ENCODE results near the gene LNP1. TPM values are rescaled to one million over a fixed set of nuclear protein-coding genes. Genes with fewer than 3 reads are reported as not detected.
"Not testable (repeated sequence)": the region's sequence is repeated elsewhere in the genome, so short reads cannot be mapped to it uniquely, and the experiment has no call there.

The LNP1 gene
- total RNA-seq, 1 experiment from 2014 or later: 1.2 TPM

- H3K27ac Mint-ChIP-seq (ENCODE audit: low read depth, unreplicated experiment): no peak overlapping the region
- no peak for TF ChIP-seq CTCF (IDR thresholded peaks at IDR 0.05; ENCODE audit: unreplicated experiment)
- CTCF ChIA-PET: interaction anchor here (0.7 to 1.6 kb wide), 5 partner anchors 9 to 168 kb away, joined by 3 to 8 read pairs (median 5); no protein-coding TSS in a partner anchor
- POLR2A ChIA-PET: interaction anchor here (0.6 kb wide), 1 partner anchor 21 kb away, joined by 3 read pairs; the partner anchor contains the start of gene TMEM45A
- no peaks in the 10 kb centered on the region for H3K36me3 Mint-ChIP-seq (ENCODE audit: insufficient read depth, unreplicated experiment)
- no peaks in the 10 kb centered on the region for H3K4me1 Mint-ChIP-seq (ENCODE audit: insufficient read depth, unreplicated experiment)
- intact Hi-C loops (cut with micrococcal nuclease): no loop called here
- no peak overlapping the region for H3K4me3 Mint-ChIP-seq (ENCODE audit: unreplicated experiment)
- no peaks in the 10 kb centered on the region for H3K27me3 Mint-ChIP-seq (ENCODE audit: insufficient read depth, unreplicated experiment)
- no peak for DNase-seq (ENCODE audit: unreplicated experiment)
- peaks cover 7% of the 10 kb centered on the region for H3K9me3 Mint-ChIP-seq (ENCODE audit: unreplicated experiment)
- no TSS peak for BruUV-seq (replicated peaks)
Observed at GRCh38 chr3:100471444-100471843, 70.1 kb downstream of the LNP1 start.

GRCh38 chr3:100477851-100478360 lies 76.6 kb downstream of the LNP1 start:
- H3K4me1 Mint-ChIP-seq (ENCODE audit: insufficient read depth, unreplicated experiment); H3K36me3 Mint-ChIP-seq (ENCODE audit: insufficient read depth, unreplicated experiment); H3K27ac Mint-ChIP-seq (ENCODE audit: low read depth, unreplicated experiment); H3K9me3 Mint-ChIP-seq (ENCODE audit: unreplicated experiment); H3K4me3 Mint-ChIP-seq (ENCODE audit: unreplicated experiment); POLR2A ChIA-PET; CTCF ChIA-PET; BruUV-seq (replicated peaks); intact Hi-C loops (cut with micrococcal nuclease); DNase-seq (ENCODE audit: unreplicated experiment): not testable (repeated sequence)
- peaks cover 15% of the 10 kb centered on the region for H3K27me3 Mint-ChIP-seq (ENCODE audit: insufficient read depth, unreplicated experiment)

- intact Hi-C loops (cut with micrococcal nuclease); H3K9me3 Mint-ChIP-seq (ENCODE audit: unreplicated experiment); BruUV-seq (replicated peaks); H3K4me3 Mint-ChIP-seq (ENCODE audit: unreplicated experiment); CTCF ChIA-PET; POLR2A ChIA-PET; H3K27ac Mint-ChIP-seq (ENCODE audit: low read depth, unreplicated experiment); DNase-seq (ENCODE audit: unreplicated experiment); H3K4me1 Mint-ChIP-seq (ENCODE audit: insufficient read depth, unreplicated experiment); H3K36me3 Mint-ChIP-seq (ENCODE audit: insufficient read depth, unreplicated experiment): not testable (repeated sequence)
- peaks cover 21% of the 10 kb centered on the region for H3K27me3 Mint-ChIP-seq (ENCODE audit: insufficient read depth, unreplicated experiment)
Observed at GRCh38 chr3:100478521-100478920, 77.2 kb downstream of the LNP1 start.

- intact Hi-C loops (cut with micrococcal nuclease): no loop called here
- CTCF ChIA-PET: interaction anchor here (1.8 kb wide), 1 partner anchor 17 kb away, joined by 12 read pairs; no protein-coding TSS in a partner anchor
- H3K36me3 Mint-ChIP-seq (ENCODE audit: insufficient read depth, unreplicated experiment): no peaks in the 10 kb centered on the region
Observed at GRCh38 chr3:100480081-100480480, 78.7 kb downstream of the LNP1 start.

DNA sequence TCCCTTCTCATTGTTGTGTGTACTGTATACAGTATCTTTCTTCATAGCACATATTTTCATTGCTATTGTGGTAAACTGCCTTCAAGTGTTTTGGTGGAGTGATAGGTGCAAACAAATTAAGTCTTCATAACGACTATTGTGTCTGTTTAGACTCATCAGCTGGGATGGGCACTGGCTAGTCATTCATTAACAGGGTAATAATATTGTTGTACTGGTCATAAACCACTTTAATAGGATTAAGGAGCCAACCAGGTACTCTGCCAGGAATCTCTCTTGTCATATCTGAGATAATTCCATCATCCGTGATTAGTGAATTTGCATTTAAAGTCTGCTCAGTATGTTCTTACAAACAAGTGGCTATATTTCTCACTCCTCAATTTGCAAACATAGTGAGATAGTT lies 80.8 kb downstream of the LNP1 start:
- Mint-ChIP-seq H3K36me3 (ENCODE audit: insufficient read depth, unreplicated experiment) (no peaks in the 10 kb centered on the region), H3K27ac (ENCODE audit: low read depth, unreplicated experiment) (no peak overlapping the region), H3K9me3 (ENCODE audit: unreplicated experiment) (no peaks in the 10 kb centered on the region), H3K4me1 (ENCODE audit: insufficient read depth, unreplicated experiment) (no peaks in the 10 kb centered on the region), H3K27me3 (ENCODE audit: insufficient read depth, unreplicated experiment) (peaks cover 28% of the 10 kb centered on the region), H3K4me3 (ENCODE audit: unreplicated experiment) (no peak overlapping the region)
- intact Hi-C loops (cut with micrococcal nuclease): no loop called here
- no TSS peak for BruUV-seq (replicated peaks)
- no peak for TF ChIP-seq CTCF (IDR thresholded peaks at IDR 0.05; ENCODE audit: unreplicated experiment)
- DNase-seq (ENCODE audit: unreplicated experiment): no peak
- POLR2A ChIA-PET: no interaction called here
- CTCF ChIA-PET: interaction anchor here (0.5 to 1.5 kb wide), 5 partner anchors 19 to 111 kb away, joined by 3 to 7 read pairs (median 4); no protein-coding TSS in a partner anchor

More at GRCh38 chr3:100480081-100480480, 78.7 kb downstream of the LNP1 start:
- TF ChIP-seq CTCF (IDR thresholded peaks at IDR 0.05; ENCODE audit: unreplicated experiment): no peak
- no peak for DNase-seq (ENCODE audit: unreplicated experiment)
- H3K27ac Mint-ChIP-seq (ENCODE audit: low read depth, unreplicated experiment): no peak overlapping the region
- no peaks in the 10 kb centered on the region for H3K9me3 Mint-ChIP-seq (ENCODE audit: unreplicated experiment)
- no TSS peak for BruUV-seq (replicated peaks)
- POLR2A ChIA-PET: no interaction called here
- H3K27me3 Mint-ChIP-seq (ENCODE audit: insufficient read depth, unreplicated experiment): peaks cover 28% of the 10 kb centered on the region
- no peaks in the 10 kb centered on the region for H3K4me1 Mint-ChIP-seq (ENCODE audit: insufficient read depth, unreplicated experiment)
- H3K4me3 Mint-ChIP-seq (ENCODE audit: unreplicated experiment): no peak overlapping the region
